Body of pancreas (tissue), 4 donors: Measurements from ENCODE around the gene NDUFS1. TPM values are rescaled to one million over a fixed set of nuclear protein-coding genes. Genes with fewer than 3 reads are reported as not detected.
A peak's percentile ranks its signal among the peaks of the same experiment; 100 is the strongest.
"Not testable (repeated sequence)": the region's sequence is repeated elsewhere in the genome, so short reads cannot be mapped to it uniquely, and the experiment has no call there.

Experiments used
- ATAC-seq: fragments of 150-250 bp; one replicate; pipeline ENCODE4 v1.9.1; 2016
- DNase-seq, 4 donors: peaks; one replicate each; pipeline ENCODE4 v3.0.0-alpha.2; 2019
- H3K27ac ChIP-seq, 4 donors: fragments of 200-600 bp; sonication (generic); 1 replicate in 3 of 4; 2 replicates in 1 of 4; pipeline versions ENCODE4 v1.5.1 to v1.6.1; 2016 to 2019; ENCODE audit warnings: mild to moderate bottlenecking in 1 of 4, mixed read lengths in 1 of 4, moderate library complexity in 1 of 4
- H3K27me3 ChIP-seq, 2 donors: fragments of 200-600 bp; sonication (generic); one replicate each; pipeline ENCODE4 v1.6.0; 2016; ENCODE audit warnings: mild to moderate bottlenecking in 1 of 2
- H3K36me3 ChIP-seq, 2 donors: fragments of 200-600 bp; sonication (generic); replicated peaks in 1 of 2; 2 replicates each; pipeline ENCODE4 v1.5.1; 2016; ENCODE audit warnings: low read depth in 2 of 2; ENCODE audit not compliant: insufficient read depth in 1 of 2
- H3K4me1 ChIP-seq: fragments of 200-600 bp; sonication (generic); one replicate; pipeline ENCODE4 v1.6.0; 2016
- H3K4me3 ChIP-seq, 2 donors: fragments of 200-600 bp; sonication (generic); 1 replicate in 1 of 2; 2 replicates in 1 of 2; pipeline ENCODE4 v1.5.1; 2016 to 2019
- H3K9me3 ChIP-seq, 3 donors: fragments of 200-600 bp; sonication (generic); 1 replicate in 2 of 3; 2 replicates in 1 of 3; pipeline ENCODE4 v1.5.1; 2016
- POLR2A ChIP-seq, 3 donors: fragments of 450-650 bp; IDR thresholded peaks; one replicate each; pipeline ENCODE4 v1.6.1; 2016; ENCODE audit warnings: antibody characterized with exemption in 3 of 3, mild to moderate bottlenecking in 2 of 3
- WGBS, 2 donors: methylation state at CpG; one replicate each; pipeline ENCODE4 v1.1.5; 2017; 5-methylcytosine and 5-hydroxymethylcytosine counted together
- intact Hi-C: fragments of 100-400 bp; cut with DNase I; formaldehyde crosslinking; loops from one replicate; pipeline ENCODE4 v1.15.1; 2023
- total RNA-seq, 2 donors: library from RNA; depleted of rRNA; stranded (reverse); fragments of >200 nt; gene quantifications; one replicate each; pipeline ENCODE4 v1.1.0, GENCODE V29; 2016
- TF ChIP-seq, protein P1 (sequence below), 7 experiments: fragments of 450-650 bp in 4 of 7; fragments of 200-600 bp in 3 of 7; sonication (generic) in 3 of 7; IDR thresholded peaks; one replicate each; pipeline ENCODE4 v1.5.1; 2016 to 2019; ENCODE audit warnings: antibody characterized with exemption in 7 of 7

NDUFS1 gene
- total RNA-seq, 2 donors from 2014 or later: 18.7 to 24.1 TPM

DNA sequence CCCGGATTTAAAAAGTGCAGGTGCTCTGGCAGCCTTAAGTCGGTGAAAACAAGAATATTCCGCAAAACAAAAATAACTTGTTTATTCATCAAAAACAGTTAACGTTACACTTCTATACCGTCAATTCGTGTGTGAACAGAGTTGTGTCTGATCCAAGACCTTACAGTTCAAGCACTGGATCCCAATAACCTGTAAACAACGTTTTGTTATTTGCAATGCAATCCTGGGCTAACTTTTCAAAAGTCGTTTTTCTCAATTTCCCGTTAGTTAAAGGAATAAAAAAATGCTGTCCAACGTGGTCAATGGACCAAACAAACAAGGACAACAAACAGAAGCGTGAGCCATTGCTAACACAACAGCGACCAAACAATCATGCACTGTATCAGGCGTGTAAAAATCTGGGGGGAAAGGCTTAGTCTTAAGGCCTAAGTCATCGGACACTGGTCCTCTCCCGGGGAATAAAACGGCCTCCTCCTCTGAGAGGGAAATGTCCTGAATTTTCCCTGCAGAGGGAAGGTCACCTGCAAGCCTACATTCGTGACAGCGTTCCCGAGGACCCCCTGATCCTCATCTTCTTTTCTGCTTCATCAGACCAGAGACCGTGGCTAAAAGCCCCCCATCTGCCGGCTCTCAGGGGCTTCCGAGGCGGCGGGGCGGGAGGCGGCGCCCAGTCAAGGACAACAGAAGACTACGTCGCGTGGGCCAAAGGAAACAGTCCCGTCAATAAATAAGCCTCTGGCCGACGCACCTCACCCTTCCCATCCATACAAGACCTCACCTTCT, 490 bp downstream of the NDUFS1 start:
- H3K9me3 ChIP-seq: no peaks in the 10 kb centered on the region
- H3K27me3 ChIP-seq: no peaks in the 10 kb centered on the region
- peaks cover 4 to 7% of the 10 kb centered on the region in 2 donors for H3K36me3 ChIP-seq
- 0 to 1% methylated on average over 31 to 33 of the region's 33 CpGs for WGBS, 2 donors
- peak overlapping the region; percentile 81 to 95 for H3K4me3 ChIP-seq
- peak overlapping the region; percentile 81 to 95 (median 90) for H3K27ac ChIP-seq
- ATAC-seq: peak; percentile 22
- no peak for TF ChIP-seq POLR2A (IDR thresholded peaks at IDR 0.05)
- TF ChIP-seq, protein P1, sequence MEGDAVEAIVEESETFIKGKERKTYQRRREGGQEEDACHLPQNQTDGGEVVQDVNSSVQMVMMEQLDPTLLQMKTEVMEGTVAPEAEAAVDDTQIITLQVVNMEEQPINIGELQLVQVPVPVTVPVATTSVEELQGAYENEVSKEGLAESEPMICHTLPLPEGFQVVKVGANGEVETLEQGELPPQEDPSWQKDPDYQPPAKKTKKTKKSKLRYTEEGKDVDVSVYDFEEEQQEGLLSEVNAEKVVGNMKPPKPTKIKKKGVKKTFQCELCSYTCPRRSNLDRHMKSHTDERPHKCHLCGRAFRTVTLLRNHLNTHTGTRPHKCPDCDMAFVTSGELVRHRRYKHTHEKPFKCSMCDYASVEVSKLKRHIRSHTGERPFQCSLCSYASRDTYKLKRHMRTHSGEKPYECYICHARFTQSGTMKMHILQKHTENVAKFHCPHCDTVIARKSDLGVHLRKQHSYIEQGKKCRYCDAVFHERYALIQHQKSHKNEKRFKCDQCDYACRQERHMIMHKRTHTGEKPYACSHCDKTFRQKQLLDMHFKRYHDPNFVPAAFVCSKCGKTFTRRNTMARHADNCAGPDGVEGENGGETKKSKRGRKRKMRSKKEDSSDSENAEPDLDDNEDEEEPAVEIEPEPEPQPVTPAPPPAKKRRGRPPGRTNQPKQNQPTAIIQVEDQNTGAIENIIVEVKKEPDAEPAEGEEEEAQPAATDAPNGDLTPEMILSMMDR (IDR thresholded peaks at IDR 0.05): no peak
- DNase-seq: no peak
- H3K4me1 ChIP-seq: peaks cover 41% of the 10 kb centered on the region
- intact Hi-C loops: loop anchor here (10.0 kb wide), 1 partner anchor 84 kb away; no protein-coding TSS in a partner anchor

DNA sequence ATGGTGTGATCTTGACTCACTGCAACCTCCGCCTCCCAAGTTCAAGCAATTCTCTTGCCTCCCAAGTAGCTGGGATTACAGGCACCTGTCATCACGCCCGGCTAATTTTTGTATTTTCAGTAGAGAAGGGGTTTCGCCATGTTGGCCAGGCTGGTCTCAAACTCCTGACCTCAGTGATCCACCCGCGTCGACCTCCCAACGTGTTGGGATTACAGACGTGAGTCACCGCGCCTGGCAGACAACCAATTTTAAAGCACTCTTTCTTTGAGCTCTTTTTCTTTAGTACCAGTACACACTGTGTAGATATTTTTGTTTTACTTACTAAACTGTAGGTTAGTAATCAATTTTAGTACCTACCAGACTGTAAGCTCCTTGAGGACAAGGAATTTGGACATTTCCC, 2.2 kb downstream of the NDUFS1 start:
- H3K36me3 ChIP-seq, H3K9me3 ChIP-seq, DNase-seq, H3K27me3 ChIP-seq, ATAC-seq, H3K27ac ChIP-seq, H3K4me3 ChIP-seq: not testable (repeated sequence)
- 89 to 92% methylated on average over 11 of the region's 11 CpGs for WGBS, 2 donors
- intact Hi-C loops: loop anchor here (10.0 kb wide), 1 partner anchor 82 kb away; no protein-coding TSS in a partner anchor
- H3K4me1 ChIP-seq: peaks cover 38% of the 10 kb centered on the region

DNA sequence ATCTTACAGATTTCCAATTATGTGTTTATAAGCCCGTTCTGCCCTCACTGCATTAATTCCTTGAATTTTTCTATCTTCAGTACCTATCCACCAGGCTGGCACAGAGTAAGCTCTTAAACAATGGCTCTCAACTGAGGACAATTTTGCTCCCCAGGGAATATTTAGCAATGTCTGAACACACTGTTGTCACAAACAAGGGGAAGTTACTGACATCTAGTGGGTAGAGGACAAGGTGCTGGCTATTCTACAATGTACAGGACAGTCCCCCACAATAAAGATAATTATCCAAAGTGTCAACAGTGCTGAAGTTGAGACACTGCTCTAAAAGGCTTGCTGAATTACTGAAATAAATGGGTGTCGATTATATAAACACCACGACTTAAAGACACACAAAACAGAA, 5.0 kb downstream of the NDUFS1 start:
- ATAC-seq (no peak), DNase-seq (no peak)
- H3K4me1 ChIP-seq: peaks cover 24% of the 10 kb centered on the region
- H3K9me3 ChIP-seq: no peaks in the 10 kb centered on the region
- no peak overlapping the region for H3K27ac ChIP-seq
- peaks cover 0 to 3% of the 10 kb centered on the region in 2 donors for H3K36me3 ChIP-seq
- TF ChIP-seq, protein P1 (IDR thresholded peaks at IDR 0.05): no peak
- TF ChIP-seq POLR2A (IDR thresholded peaks at IDR 0.05): no peak
- intact Hi-C loops: loop anchor here (10.0 kb wide), 1 partner anchor 79 kb away; no protein-coding TSS in a partner anchor
- H3K4me3 ChIP-seq: no peak overlapping the region
- WGBS, 2 donors: 67 to 78% methylated on average over 3 of the region's 3 CpGs
- no peaks in the 10 kb centered on the region for H3K27me3 ChIP-seq

DNA sequence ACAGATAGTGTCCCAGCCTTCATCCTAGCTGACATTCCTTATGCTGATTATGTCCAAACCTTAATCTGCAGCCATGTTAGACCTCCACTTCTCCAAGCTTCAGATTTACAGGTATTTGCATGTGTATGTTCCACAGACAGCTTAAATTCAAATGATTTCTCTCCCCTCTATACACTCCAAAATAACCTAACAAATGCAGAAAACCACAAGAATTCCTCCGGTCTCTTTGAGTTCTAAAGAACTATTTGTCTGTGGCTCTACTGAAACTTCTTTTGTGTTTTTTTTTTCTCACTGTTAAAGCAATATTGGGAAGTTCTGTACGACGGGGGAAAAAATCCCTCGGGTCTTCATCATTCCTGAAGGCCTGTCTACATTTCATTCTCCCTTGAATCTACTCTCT, 8.6 kb downstream of the NDUFS1 start:
- Histone ChIP-seq H3K9me3 (no peaks in the 10 kb centered on the region), H3K4me3 (no peak overlapping the region), H3K36me3 (peaks cover 6 to 29% of the 10 kb centered on the region in 2 donors), H3K27me3 (no peaks in the 10 kb centered on the region), H3K4me1 (peaks cover 10% of the 10 kb centered on the region), H3K27ac (no peak overlapping the region)
- TF ChIP-seq, protein P1 (IDR thresholded peaks at IDR 0.05): no peak
- no peak for TF ChIP-seq POLR2A (IDR thresholded peaks at IDR 0.05)
- 90 to 91% methylated on average over 4 of the region's 4 CpGs for WGBS, 2 donors
- intact Hi-C loops: loop anchor here (10.0 kb wide), 1 partner anchor 76 kb away; no protein-coding TSS in a partner anchor
- ATAC-seq (no peak), DNase-seq (no peak)

DNA sequence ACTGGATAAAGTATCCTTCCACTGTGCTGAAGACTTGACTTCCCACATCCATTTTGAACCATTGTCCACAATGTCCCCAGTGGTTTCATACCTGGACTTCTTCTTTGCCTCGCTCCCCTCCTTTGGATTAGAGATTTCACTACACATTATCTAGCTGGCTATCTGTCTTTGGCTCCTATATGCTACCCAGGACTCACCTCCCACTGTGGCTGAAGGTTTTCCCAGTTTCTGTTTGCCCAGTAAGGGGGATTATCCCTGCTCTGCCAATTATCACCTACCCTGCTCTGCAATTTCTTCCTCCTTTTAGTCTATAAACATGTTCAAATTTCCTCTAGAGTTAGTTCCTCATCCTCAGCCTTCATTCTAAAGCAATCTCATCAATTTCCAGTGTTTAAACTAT, 9.1 kb downstream of the NDUFS1 start:
- no peak overlapping the region for H3K27ac ChIP-seq
- H3K4me1 ChIP-seq: peaks cover 10% of the 10 kb centered on the region
- H3K9me3 ChIP-seq: no peaks in the 10 kb centered on the region
- ATAC-seq (no peak), DNase-seq (no peak)
- peaks cover 6 to 31% of the 10 kb centered on the region in 2 donors for H3K36me3 ChIP-seq
- TF ChIP-seq POLR2A (IDR thresholded peaks at IDR 0.05): no peak
- TF ChIP-seq, protein P1 (IDR thresholded peaks at IDR 0.05): no peak
- H3K27me3 ChIP-seq: no peaks in the 10 kb centered on the region
- no peak overlapping the region for H3K4me3 ChIP-seq
- intact Hi-C loops: loop anchor here (10.0 kb wide), 1 partner anchor 75 kb away; no protein-coding TSS in a partner anchor
- 94 to 100% methylated on average over 1 of the region's 1 CpG for WGBS, 2 donors
